Germinal center (tissue), 1 donor: ENCODE measurements around the gene RINL.

ENCODE experiments used
- DNase-seq: peaks from one replicate; pipeline ENCODE4 v3.0.0; 2012; ENCODE audit warnings: mixed read lengths, low spot score

The RINL gene

GRCh38 chr19:38849147-38849859, 28.8 kb downstream of the RINL start:
- DNase-seq, result peak; percentile 98

- DNase-seq, result no peak
Measured at GRCh38 chr19:38848299-38849146, 29.6 kb downstream of the RINL start.

- no peak for DNase-seq
Measured at GRCh38 chr19:38846097-38846496, 32.0 kb downstream of the RINL start.

GRCh38 chr19:38845374-38846024, 32.6 kb downstream of the RINL start:
- no peak for DNase-seq

GRCh38 chr19:38844093-38844686, 33.9 kb downstream of the RINL start:
- no peak for DNase-seq

GRCh38 chr19:38843175-38843758, 34.8 kb downstream of the RINL start:
- DNase-seq, result no peak

GRCh38 chr19:38842439-38843174, 35.5 kb downstream of the RINL start:
- DNase-seq, result no peak

GRCh38 chr19:38841787-38842438, 36.2 kb downstream of the RINL start:
- no peak for DNase-seq

GRCh38 chr19:38841180-38841766, 36.8 kb downstream of the RINL start:
- DNase-seq, result no peak

- DNase-seq, result no peak
Measured at GRCh38 chr19:38840583-38840968, 37.5 kb downstream of the RINL start.

- DNase-seq, result no peak
Measured at GRCh38 chr19:38839816-38840582, 38.1 kb downstream of the RINL start.

GRCh38 chr19:38838986-38839761, 38.9 kb downstream of the RINL start:
- DNase-seq, result no peak

GRCh38 chr19:38838208-38838985, 39.7 kb downstream of the RINL start:
- no peak for DNase-seq

- no peak for DNase-seq
Measured at GRCh38 chr19:38837656-38838121, 40.4 kb downstream of the RINL start.

GRCh38 chr19:38836983-38837626, 41.0 kb downstream of the RINL start:
- no peak for DNase-seq

GRCh38 chr19:38836159-38836982, 41.7 kb downstream of the RINL start:
- DNase-seq, result no peak

- DNase-seq, result no peak
Measured at GRCh38 chr19:38834590-38834989, 43.5 kb downstream of the RINL start.
